Fibroblast of pulmonary artery (primary cell): ENCODE measurements around the gene MTCL1.

Source experiments
- DNase-seq: peaks from one replicate; pipeline ENCODE4 v3.0.0-alpha.2; 2010; ENCODE audit warnings: low read depth
- H3K4me3 ChIP-seq: replicated peaks from 2 replicates; pipeline ENCODE4 v1.5.1; 2011; ENCODE audit warnings: low read depth, mild to moderate bottlenecking, control low read depth, low read length, moderate library complexity
- TF ChIP-seq, protein P1 (sequence below): IDR thresholded peaks from 2 replicates; pipeline ENCODE4 v1.5.1; 2011; ENCODE audit warnings: mild to moderate bottlenecking, control low read depth, low read length, inconsistent platforms; ENCODE audit errors: missing control alignments

MTCL1 gene

DNA sequence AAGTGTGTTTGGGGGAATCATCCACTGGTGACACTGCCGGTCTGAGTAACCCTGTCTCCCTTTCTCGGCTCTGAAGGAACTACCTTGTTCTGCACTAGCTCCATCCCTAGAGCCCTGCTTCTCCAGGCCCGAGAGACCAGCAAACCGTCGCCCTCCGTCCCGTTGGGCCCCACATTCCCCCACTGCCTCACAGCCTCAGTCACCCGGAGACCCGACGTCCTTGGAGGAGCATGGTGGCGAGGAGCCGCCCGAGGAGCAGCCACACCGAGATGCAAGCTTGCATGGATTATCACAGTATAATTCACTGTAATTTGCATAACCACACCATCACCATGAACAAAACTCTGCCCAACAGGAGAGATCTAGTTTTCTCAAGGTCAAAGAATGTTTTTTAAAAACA, 126.2 kb downstream of the MTCL1 start:
- no peak overlapping the region for H3K4me3 ChIP-seq
- no peak for DNase-seq
- TF ChIP-seq, protein P1, sequence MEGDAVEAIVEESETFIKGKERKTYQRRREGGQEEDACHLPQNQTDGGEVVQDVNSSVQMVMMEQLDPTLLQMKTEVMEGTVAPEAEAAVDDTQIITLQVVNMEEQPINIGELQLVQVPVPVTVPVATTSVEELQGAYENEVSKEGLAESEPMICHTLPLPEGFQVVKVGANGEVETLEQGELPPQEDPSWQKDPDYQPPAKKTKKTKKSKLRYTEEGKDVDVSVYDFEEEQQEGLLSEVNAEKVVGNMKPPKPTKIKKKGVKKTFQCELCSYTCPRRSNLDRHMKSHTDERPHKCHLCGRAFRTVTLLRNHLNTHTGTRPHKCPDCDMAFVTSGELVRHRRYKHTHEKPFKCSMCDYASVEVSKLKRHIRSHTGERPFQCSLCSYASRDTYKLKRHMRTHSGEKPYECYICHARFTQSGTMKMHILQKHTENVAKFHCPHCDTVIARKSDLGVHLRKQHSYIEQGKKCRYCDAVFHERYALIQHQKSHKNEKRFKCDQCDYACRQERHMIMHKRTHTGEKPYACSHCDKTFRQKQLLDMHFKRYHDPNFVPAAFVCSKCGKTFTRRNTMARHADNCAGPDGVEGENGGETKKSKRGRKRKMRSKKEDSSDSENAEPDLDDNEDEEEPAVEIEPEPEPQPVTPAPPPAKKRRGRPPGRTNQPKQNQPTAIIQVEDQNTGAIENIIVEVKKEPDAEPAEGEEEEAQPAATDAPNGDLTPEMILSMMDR = no peak

DNA sequence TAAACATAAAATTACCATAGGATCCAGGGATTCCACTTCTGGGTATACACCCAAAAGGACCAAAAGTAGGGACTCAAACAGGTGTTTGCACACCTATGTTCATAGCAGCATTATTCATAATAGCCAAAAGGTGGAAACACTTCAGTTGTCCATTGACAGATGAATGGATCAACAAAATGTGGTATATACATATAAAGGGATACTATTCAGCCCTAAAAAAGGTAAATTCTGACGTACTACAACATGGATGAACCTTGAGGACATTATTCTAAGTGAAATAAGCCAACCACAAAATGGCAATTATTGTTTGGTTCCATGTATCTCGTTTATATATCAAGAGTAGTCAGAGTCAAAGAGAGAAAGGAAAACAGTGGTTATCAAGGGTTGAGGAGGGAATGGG, 128.1 kb downstream of the MTCL1 start:
- H3K4me3 ChIP-seq = no peak overlapping the region
- TF ChIP-seq, protein P1 = no peak
- no peak for DNase-seq

DNA sequence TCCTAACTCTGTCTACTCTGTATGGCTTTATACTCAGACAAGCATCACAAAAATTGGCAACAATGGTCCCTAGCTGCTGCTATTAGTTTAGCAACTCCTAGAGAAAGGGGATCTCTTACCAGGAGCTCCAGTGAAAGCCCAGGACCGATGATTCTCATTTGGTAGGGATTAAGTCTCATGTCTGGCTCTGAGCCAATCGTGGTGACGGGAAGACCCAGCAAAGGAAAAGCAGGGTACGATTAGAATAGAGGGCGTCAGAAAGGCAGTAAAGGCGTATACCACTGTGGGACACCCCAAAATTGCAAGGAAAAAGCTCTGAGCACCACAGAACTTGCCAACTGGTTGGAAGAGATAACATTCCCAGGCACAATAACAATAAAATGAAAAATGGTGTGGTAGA, 129.5 kb downstream of the MTCL1 start:
- TF ChIP-seq, protein P1 = no peak
- DNase-seq = no peak

DNA sequence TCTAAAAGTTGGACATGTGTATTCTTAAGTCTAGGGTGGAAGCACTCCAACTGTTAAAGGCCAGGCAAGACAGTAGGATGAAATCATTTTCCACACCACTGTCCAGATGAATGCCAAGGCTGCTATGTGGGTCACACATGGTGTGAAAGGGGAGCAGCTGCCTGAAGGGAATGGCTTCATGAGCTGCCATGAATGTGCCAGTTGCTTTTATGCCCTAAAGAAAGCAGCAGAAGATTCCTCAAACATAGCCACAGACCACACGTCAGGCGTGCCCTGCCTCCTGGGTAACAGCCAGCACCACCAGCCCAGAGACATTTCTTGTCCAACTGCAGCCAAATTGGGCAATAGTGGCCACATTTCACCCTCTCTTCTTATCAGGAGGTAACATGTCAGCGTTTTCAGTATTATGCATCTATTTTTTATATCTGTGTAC, 130.2 kb downstream of the MTCL1 start:
- peak; percentile 61 for DNase-seq
- TF ChIP-seq, protein P1 = no peak
- H3K4me3 ChIP-seq = no peak overlapping the region

More for the DNA sequence above, 129.5 kb downstream of the MTCL1 start:
- no peak overlapping the region for H3K4me3 ChIP-seq

- DNase-seq = peak; percentile 56
- no peak overlapping the region for H3K4me3 ChIP-seq
- TF ChIP-seq, protein P1 = no peak
Measured at GRCh38 chr18:8839281-8839680, 133.9 kb downstream of the MTCL1 start.

DNA sequence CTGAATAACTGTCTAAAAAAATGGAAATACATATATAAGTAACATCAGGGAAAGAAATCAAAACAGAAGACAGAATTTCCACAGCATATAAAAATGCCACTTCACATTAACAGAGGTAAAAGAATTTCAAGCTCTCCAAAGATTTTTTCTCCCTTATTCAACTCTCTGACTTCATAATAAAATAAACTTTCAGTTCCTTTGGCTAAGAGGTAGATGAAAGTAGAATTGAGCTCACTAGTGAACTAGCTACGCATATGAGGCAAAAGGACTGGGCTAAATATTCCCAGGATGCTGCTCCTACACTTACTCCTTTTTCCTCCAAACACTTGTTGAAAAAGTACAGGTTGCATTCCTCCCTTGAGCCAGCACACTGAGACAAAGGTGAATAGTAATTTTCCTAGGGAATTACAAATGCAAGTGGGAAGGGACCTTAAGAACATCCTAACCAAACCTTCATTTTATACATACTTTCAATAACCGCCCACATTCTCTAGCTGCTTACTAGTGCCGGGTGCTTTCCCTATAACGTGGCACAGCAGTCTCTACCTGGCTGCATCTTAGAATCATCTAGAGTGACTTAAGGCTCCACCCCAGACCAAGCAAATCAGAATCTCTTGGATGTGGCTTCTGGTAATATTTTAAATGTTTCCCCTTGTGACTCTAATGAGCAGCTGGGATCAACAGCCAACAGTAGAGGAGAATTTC, 136.6 kb downstream of the MTCL1 start:
- TF ChIP-seq, protein P1 = no peak
- no peak for DNase-seq
- H3K4me3 ChIP-seq = no peak overlapping the region

GRCh38 chr18:8842506-8842905, 137.2 kb downstream of the MTCL1 start:
- no peak overlapping the region for H3K4me3 ChIP-seq
- no peak for DNase-seq
- TF ChIP-seq, protein P1 = no peak
